Left forelimb (tissue), 1 donor: ENCODE data around the gene ADAMTSL4.
"Not testable (repeated sequence)": the region's sequence is repeated elsewhere in the genome, so short reads cannot be mapped to it uniquely, and the experiment has no call there.

Experiments
- DNase-seq: peaks from one replicate; pipeline ENCODE4 v3.0.0-alpha.2; 2018; ENCODE audit warnings: low spot score

ADAMTSL4 gene

GRCh38 chr1:150582371-150582770 lies 33.2 kb downstream of the ADAMTSL4 start:
- DNase-seq: no peak

- no peak for DNase-seq
Observed at GRCh38 chr1:150596095-150596892, 47.1 kb downstream of the ADAMTSL4 start.

- no peak for DNase-seq
Observed at GRCh38 chr1:150596976-150597375, 47.8 kb downstream of the ADAMTSL4 start.

GRCh38 chr1:150598346-150598745 lies 49.1 kb downstream of the ADAMTSL4 start:
- not testable (repeated sequence) for DNase-seq

GRCh38 chr1:150601540-150601939 lies 52.3 kb downstream of the ADAMTSL4 start:
- DNase-seq: no peak

GRCh38 chr1:150602372-150602771 lies 53.2 kb downstream of the ADAMTSL4 start:
- not testable (repeated sequence) for DNase-seq

GRCh38 chr1:150603711-150604110 lies 54.5 kb downstream of the ADAMTSL4 start:
- no peak for DNase-seq

DNA sequence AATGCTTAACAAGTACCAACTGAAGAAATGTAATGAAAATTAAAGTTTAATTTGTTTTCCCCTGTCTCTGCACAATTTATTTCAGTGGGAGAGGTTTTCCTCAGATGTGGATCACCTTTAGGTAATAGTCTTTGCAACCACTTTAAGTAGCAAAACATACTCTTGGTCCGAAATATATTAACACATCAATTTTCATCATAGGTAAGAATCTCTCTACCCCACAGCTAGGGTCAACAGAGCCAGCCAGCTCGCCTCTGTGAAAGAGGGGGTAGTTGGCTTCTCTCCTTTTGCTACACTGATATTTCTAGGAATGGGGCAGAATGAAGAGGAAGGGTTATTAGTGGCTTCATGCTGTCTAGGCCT lies 55.0 kb downstream of the ADAMTSL4 start:
- DNase-seq: no peak

GRCh38 chr1:150605451-150605731 lies 56.2 kb downstream of the ADAMTSL4 start:
- DNase-seq: not testable (repeated sequence)

DNA sequence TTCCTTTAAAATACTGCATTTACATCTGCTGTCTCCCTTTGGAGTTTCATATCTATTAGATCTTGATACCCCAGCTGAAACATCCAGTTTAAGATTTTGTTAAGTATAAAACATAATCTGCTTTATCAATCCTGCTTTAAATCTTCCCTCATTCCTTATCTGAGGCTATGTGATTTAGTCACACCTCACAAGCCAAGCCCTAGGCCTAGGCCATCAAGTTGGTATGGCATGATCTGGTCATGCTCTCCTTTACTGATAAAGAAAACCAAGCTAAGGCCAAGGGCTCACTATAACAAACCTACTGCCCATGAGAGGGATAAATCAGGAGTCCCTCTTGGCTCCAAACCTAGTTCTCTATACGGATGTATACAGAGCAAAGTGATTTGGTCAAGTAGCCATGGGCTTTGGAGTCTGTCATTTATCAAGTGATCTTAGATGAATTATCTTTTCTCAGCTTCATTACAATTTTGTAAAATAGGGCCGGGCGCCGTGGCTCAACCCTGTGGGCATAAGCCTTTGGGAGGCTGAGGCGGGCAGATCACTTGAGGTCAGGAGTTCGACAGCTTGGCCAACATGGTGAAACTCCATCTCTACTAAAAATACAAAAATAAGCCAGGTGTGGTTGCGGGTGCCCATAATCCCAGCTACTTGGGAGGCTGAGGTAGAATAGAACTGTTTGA lies 57.4 kb downstream of the ADAMTSL4 start:
- no peak for DNase-seq

GRCh38 chr1:150609732-150610131 lies 60.5 kb downstream of the ADAMTSL4 start:
- DNase-seq: no peak
